A204.1 (cell line): ENCODE data around the gene GPD2.

ENCODE experiments used
- FAIRE-seq: peaks from 2 replicates; lab custom pipeline; 2012; peaks lifted over from hg19 to GRCh38; lab: Jason Lieb, UNC

The GPD2 gene

GRCh38 chr2:156435718-156436496 is at the start of gene GPD2:
Gene GPD2, plus strand, starts transcription at chr2:156436379. Its CDS starts 39,727 bp downstream, at chr2:156476106.
- no peak for FAIRE-seq

DNA sequence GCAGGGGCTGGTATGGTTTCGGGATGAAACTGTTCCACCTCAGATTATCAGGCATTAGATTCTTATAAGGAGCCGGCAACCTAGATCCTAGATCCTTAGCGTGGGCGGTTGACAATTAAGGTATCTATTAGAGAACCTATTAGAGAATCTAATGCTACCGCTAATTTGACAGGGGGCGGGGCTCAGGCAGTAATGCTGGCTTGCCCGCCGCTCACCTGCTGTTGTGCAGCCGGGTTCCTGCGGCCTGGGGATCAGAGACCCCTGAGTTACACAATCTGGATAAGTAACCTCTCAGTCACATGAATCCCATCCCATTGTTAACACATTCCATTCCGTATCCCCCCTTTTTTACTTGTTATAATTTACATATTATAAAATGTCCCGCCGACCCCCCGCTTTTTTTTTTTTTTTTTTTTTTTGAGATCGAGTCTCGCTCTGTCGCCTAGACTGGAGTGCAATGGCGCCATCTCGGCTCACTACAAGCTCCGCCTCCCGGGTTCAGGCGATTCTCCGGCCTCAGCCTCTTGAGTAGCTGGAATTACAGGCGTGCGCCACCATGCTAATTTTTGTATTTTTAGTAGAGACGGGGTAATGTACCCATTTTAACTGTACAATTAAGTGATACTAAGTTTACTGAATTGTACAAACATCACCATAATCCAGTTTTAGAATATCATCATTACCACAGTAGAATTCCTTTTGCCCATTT is 42.0 kb upstream of the GPD2 start:
- no peak for FAIRE-seq

- FAIRE-seq: no peak
Observed at GRCh38 chr2:156396126-156396525, 40.1 kb upstream of the GPD2 start.

- FAIRE-seq: no peak
Observed at GRCh38 chr2:156397229-156397628, 39.0 kb upstream of the GPD2 start.

GRCh38 chr2:156398176-156398575 is 38.0 kb upstream of the GPD2 start:
- no peak for FAIRE-seq

- FAIRE-seq: no peak
Observed at GRCh38 chr2:156399224-156399949, 36.8 kb upstream of the GPD2 start.

- FAIRE-seq: no peak
Observed at GRCh38 chr2:156399950-156400705, 36.1 kb upstream of the GPD2 start.

- FAIRE-seq: no peak
Observed at GRCh38 chr2:156400706-156401678, 35.2 kb upstream of the GPD2 start.

- no peak for FAIRE-seq
Observed at GRCh38 chr2:156401861-156402260, 34.3 kb upstream of the GPD2 start.

DNA sequence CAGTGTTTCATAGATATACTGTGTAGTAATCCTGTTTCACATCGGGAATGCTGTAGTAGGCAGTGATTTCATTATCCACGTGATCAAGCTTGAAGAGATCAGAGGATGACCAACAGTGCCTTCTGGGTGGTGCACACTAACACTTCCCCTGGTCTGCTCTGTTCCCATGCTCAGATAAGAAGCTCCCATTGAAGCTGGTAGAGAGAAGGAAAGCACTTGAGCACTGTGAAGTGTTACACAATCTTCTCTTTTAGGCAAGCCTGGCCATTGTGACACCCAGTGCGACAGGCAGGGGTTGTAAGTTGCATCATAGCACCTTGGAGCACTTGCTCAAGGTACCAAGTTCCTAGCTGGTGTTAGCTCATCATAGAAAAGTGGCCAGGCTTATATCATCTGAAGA is 30.6 kb upstream of the GPD2 start:
- FAIRE-seq: no peak

GRCh38 chr2:156411835-156412234 is 24.3 kb upstream of the GPD2 start:
- no peak for FAIRE-seq

DNA sequence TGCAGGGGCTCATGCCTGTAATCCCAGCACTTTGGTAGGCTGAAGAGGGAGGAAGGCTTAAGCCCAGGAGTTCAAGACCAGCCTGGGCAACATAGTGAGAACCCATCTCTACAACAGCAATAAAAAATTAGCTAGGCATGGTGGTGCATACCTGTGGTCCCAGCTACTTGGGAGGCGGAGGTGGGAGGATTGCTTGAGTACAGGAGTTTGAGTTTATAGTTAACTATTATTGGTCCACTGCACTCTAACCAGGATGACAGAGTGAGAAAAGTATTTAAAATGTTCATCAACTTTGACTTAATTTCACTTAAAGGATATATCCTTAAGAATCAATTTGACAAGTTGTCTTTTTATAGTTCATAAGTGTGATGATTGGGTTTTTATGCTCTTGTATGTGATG is 14.3 kb upstream of the GPD2 start:
- FAIRE-seq: no peak

GRCh38 chr2:156423674-156424282 is 12.4 kb upstream of the GPD2 start:
- no peak for FAIRE-seq

GRCh38 chr2:156427074-156427473 is 9.1 kb upstream of the GPD2 start:
- FAIRE-seq: no peak

- no peak for FAIRE-seq
Observed at GRCh38 chr2:156429211-156429610, 7.0 kb upstream of the GPD2 start.

DNA sequence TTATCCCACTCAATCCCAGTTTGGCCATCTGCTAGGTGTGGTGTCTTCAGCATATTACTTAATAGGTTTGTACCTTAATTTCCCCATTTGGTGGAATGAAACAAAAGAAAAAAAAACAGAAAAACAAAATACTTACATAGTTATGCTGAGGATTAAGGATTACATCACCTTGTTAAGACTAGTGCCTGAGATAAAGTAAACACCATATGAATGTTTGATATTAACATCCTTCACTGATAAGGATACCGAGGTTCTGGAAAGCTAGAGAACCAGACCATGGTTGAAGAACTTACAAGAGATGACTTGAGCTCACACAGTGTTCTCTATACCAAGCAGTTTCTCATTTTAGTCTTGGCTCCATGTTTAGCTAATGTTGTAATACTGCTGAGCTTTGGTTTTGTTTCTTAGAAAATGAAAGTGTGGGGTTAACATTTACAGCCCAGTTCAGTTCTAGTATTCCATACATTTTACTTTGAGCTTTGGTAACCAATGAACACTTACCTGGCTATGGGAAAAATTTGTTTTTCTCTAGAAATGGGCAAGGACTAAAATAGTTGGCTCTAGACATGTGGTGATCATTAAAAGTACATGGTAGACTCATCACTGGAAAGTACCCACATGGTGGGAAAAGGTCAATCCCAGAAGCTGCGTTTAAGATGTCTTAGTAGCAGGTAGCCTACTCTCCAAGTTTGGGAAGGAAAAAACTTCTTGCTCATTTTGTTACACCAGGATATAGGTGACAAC is 5.8 kb upstream of the GPD2 start:
- FAIRE-seq: no peak

- FAIRE-seq: no peak
Observed at GRCh38 chr2:156430980-156431358, 5.2 kb upstream of the GPD2 start.

DNA sequence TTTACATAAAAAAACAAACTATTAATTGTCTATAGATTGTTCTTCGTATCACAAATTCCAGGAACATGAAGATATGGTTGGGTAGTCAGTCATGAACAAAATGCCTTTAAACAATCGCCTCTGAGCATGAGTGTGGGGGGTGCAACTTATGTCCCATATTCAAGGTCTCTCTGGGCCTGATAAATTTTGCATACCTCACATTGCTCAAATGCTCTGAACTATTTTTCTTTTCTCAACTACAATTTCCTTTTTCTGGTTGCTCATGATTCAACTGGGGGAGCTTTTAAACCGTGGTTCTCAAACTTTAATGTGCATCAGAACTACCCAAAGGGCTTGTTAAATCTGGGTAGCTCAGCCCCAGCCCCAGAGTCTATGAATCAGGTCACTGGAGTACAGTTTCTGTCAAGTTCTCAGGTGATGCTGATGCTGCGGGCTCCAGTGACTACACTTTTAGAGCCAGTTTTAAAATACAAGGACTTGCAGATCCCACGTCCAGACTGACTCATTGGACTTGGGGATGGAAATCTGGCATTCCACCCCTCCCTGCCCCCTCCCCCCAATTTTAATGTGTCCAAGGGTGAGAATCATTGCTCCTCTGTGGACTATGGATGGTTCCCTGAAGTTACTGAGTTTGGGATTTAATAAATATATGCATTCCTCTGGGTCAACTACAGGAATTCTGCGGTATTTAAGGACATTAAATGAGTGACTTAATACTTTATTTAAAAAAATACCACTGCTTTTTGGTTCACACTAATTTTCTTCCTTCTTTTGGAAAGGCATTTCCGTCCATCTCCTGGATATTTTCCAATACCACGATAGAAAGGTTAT is 1.5 kb upstream of the GPD2 start:
- FAIRE-seq: no peak

DNA sequence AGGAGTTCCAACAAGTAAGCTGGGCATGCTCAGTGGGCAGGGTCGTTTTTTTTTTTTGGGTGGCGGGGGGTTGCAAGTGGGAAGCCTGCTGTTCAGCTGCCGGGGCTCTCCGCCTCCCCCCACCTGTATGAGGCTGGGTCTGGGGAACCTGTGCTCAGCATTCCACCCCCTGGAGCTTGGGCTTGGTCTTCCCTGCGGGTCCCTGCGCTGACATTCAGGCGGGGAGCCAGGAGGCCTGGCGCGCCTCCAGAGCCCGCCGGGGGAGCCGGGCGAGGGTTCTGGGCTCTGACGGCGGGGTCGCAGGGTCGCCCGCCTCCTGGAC is 822 bp upstream of the GPD2 start:
- FAIRE-seq: no peak
